GM21360 (cell line): ENCODE results near the gene SRC.

Experiments
- ATAC-seq: cut with Tn5 transposase; IDR thresholded peaks from one replicate; pipeline ENCODE4 v1.9.1; 2021; ENCODE audit warnings: mild to moderate bottlenecking, moderate library complexity; ENCODE audit not compliant: unreplicated experiment

SRC gene

GRCh38 chr20:37442547-37442946 lies 96.6 kb downstream of the SRC start:
- no peak for ATAC-seq

- no peak for ATAC-seq
Observed at GRCh38 chr20:37442986-37443385, 97.0 kb downstream of the SRC start.

GRCh38 chr20:37443596-37443995 lies 97.7 kb downstream of the SRC start:
- ATAC-seq: no peak

- no peak for ATAC-seq
Observed at GRCh38 chr20:37445041-37445440, 99.1 kb downstream of the SRC start.

DNA sequence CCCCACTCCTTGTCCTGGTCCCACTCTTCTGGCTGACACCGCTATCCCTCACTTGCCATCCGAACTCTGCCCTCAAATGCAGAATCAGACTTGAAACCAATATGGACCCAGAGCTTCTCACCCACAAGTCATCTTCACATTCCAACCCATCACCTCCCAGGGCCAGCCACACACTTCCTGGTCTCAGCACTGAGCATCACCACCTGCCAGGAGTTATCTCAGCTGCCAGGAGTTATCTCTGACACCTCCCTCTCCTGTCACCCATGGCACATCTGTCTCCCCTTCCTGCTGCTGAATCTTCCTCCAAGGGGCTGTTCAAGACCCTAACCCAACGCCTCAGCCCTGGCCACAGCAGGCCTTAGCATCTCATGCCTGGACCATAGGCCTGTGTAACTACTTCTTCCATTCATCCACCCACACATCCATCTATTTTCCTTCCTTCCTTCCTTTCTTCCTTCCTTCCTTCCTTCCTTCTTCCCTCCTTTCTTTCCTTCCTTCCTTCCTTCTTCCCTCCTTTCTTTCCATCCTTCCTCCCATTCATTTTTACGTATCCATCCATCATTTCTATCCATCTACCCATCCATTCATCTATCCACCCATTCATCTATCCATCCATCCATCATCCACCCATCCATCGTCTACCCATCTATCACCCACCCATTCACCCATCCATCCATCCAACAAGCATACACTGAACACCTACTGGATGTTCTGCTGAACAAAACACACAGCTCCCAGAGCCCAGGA lies 100.5 kb downstream of the SRC start:
- ATAC-seq: no peak

- no peak for ATAC-seq
Observed at GRCh38 chr20:37447688-37448087, 101.7 kb downstream of the SRC start.

DNA sequence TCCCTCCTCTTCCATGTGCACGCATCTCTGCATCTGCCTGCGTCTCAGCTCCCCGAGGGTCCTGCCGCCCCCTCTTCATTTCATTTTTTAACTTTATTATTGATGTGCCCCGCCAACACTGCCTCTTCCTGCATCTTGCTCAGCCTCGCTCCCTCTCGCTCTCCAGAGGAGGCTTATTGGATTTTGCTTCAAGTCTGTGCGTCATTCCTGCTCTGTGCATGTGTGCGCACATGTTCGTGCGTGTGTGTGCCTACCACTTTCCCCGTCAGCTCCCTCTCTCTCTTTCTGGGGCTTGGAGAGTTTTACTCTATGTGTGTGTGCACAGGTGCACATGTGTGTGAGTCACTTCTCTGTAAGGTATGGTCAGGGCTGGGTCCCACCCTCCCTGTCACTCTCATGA lies 103.3 kb downstream of the SRC start:
- no peak for ATAC-seq

GRCh38 chr20:37450344-37450743 lies 104.4 kb downstream of the SRC start:
- no peak for ATAC-seq

GRCh38 chr20:37451616-37452015 lies 105.7 kb downstream of the SRC start:
- no peak for ATAC-seq

DNA sequence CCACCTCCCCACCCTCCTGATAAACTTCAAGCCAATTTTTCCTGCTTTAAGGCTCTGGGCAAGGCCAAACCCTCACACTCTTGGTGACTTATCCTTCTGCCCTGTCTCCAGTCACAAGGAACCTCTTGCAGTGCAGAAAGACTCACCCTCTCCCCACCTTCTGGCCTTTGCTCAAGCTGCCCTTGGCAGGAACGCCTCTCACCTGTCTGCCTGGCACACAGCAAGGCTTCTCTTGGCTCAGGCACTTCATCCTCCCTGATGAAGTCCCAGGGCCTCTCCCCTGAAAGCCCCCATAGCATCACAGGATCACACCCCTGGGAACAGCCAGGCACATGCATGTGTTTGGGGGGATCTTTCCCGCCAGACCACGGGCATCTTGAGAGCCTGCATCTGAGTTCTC lies 106.3 kb downstream of the SRC start:
- ATAC-seq: no peak

DNA sequence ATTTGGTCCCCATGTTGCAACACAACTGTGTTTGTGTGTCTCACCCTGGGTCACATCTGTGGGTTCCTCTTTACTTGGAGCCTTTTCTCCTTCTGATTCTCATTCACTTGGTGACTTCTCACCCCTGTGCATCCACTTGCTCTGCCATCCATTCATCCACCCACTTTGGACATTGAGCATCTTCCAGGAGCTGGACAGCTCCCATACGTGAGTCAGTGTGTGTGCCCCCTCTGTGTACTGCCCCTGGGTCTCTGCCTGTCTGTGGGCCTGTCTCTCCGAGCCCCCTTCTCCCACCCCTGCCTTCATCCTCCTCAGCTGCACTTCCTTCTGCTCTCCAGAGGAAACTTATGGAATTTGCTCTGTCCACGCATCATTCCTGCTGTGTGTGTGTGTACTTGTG lies 107.3 kb downstream of the SRC start:
- ATAC-seq: no peak

DNA sequence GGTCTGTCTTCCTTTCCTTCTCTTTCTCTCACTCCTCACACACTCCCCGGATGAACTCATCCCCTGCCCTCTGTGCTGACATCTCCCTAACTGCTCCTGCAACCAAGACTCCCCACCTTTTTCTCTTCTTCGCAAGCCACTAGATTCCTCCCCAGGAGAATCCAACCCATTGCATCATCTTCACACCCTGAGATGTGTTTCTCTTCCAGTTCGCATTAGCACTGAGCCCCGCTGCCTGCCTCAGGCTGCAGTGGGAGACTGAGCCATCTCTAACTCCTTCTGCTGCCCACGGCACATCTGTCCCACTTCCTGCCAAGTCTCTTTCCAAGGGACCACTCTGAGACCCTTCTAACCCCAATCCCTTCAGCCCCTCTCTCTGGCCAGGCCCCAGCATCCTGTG lies 107.9 kb downstream of the SRC start:
- no peak for ATAC-seq

DNA sequence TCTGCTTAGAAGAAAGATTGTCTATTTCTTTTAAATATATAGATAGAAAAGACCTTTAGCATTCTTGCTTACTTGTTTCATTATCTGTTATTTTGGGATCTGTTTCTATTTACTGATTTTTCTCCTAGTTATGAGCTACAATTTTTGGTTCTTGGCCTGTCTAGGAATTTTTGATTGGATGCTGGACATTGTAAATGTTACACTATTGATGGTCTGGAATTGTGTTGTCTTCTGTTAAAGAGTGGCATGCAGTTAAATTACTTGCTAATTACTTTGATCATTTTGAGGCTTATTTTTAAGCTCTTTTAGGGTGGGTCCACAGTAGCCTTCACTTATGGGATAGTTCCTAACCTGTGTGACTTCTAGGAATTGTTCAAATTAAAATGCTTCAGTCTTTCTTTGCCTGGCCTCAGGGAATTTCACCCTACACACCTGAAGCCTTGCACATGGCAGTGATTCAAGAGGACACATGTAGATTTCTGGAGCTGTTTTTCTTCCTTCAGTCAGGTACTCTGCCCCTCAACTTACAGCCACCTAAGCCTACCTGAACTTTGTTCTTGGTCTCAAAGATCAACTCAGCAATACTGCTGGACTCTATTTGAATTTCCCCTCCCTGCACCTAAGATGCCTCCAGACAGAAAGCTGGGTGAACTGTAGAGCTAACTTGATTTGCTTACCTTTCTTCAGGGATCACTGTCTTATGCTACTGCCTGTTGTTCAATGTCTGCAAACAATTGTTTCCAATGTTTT lies 108.9 kb downstream of the SRC start:
- ATAC-seq: no peak
